HepG2 (cell line): ENCODE results near the gene ADGRG1. TPM values are rescaled to one million over a fixed set of nuclear protein-coding genes. Genes with fewer than 3 reads are reported as not detected.
A peak's percentile ranks its signal among the peaks of the same experiment; 100 is the strongest.

Experiments used
- DMTF1 ChIP-seq: sonication (generic); formaldehyde crosslinking; IDR thresholded peaks from 2 replicates; pipeline ENCODE4 v1.4.0; 2020; ENCODE audit warnings: mild to moderate bottlenecking, missing genetic modification reagents
- E2F1 ChIP-seq: sonication (generic); formaldehyde crosslinking; IDR thresholded peaks from 2 replicates; pipeline ENCODE4 v1.5.0; 2020; ENCODE audit warnings: missing genetic modification reagents
- GZF1 ChIP-seq: sonication (generic); formaldehyde crosslinking; IDR thresholded peaks from 2 replicates; pipeline ENCODE4 v1.5.1; 2020; ENCODE audit warnings: mild to moderate bottlenecking, missing genetic modification reagents
- KIAA2018 ChIP-seq: sonication (generic); formaldehyde crosslinking; IDR thresholded peaks from 2 replicates; pipeline ENCODE4 v1.5.0; 2020; ENCODE audit warnings: mild to moderate bottlenecking, missing genetic modification reagents, borderline replicate concordance
- MEIS2 ChIP-seq: sonication (generic); formaldehyde crosslinking; IDR thresholded peaks from 2 replicates; pipeline ENCODE4 v1.9.0; 2021; ENCODE audit warnings: mild to moderate bottlenecking, missing genetic modification reagents
- PRDM15 ChIP-seq: sonication (generic); formaldehyde crosslinking; IDR thresholded peaks from 2 replicates; pipeline ENCODE4 v1.4.0; 2020; ENCODE audit warnings: missing genetic modification reagents
- REL ChIP-seq: sonication (generic); formaldehyde crosslinking; conservative IDR thresholded peaks from 2 replicates; pipeline ENCODE4 v1.8.0; 2022; ENCODE audit warnings: mild to moderate bottlenecking, missing genetic modification reagents, moderate library complexity
- ZNF101 ChIP-seq: sonication (generic); formaldehyde crosslinking; IDR thresholded peaks from 2 replicates; pipeline ENCODE4 v1.4.0; 2020; ENCODE audit warnings: mild to moderate bottlenecking, low read depth, missing genetic modification reagents, borderline replicate concordance
- ZNF230 ChIP-seq: sonication (generic); formaldehyde crosslinking; IDR thresholded peaks from 2 replicates; pipeline ENCODE4 v1.4.0; 2020; ENCODE audit warnings: mild to moderate bottlenecking, missing genetic modification reagents
- ZNF446 ChIP-seq: sonication (generic); formaldehyde crosslinking; IDR thresholded peaks from 2 replicates; pipeline ENCODE4 v1.5.0; 2020; ENCODE audit warnings: mild to moderate bottlenecking, missing genetic modification reagents
- ZNF644 ChIP-seq: IDR thresholded peaks from 2 replicates; pipeline ENCODE4 v1.6.1; 2016; ENCODE audit warnings: low read depth
- ZNF746 ChIP-seq: sonication (generic); formaldehyde crosslinking; IDR thresholded peaks from 2 replicates; pipeline ENCODE4 v1.8.0; 2022; ENCODE audit warnings: mild to moderate bottlenecking, missing genetic modification reagents
- ZNF816 ChIP-seq: sonication (generic); formaldehyde crosslinking; IDR thresholded peaks from 2 replicates; pipeline ENCODE4 v1.8.0; 2022; ENCODE audit warnings: missing genetic modification reagents, mild to moderate bottlenecking, borderline replicate concordance
- polyA plus RNA-seq, 8 experiments: library from polyadenylated mRNA; depleted of rRNA in 3 of 8; stranded (reverse) in 7 of 8; unstranded in 1 of 8; fragments of >200 nt; fragmentation: Illumina TruSeq in 4 of 8; extraction: Trizol in 4 of 8; gene quantifications; 2 replicates each; pipeline versions ENCODE4 v1.2.1 to v1.2.3, GENCODE V29; 2011 to 2016; ENCODE audit warnings: low read depth in 4 of 8, missing spikeins in 1 of 8, mixed read lengths in 1 of 8; ENCODE audit not compliant: insufficient read depth in 1 of 8
- total RNA-seq, 5 experiments: library from RNA; depleted of rRNA; stranded (reverse); fragments of >200 nt; fragmentation: Illumina TruSeq; extraction: Trizol; gene quantifications; 2 replicates each; pipeline ENCODE4 v1.2.3, GENCODE V29; 2016; ENCODE audit warnings: low read depth in 1 of 5

Gene ADGRG1
- total and polyA plus RNA-seq, 2 of the 13 experiments (the other 11 are each of a cell fraction or from before 2014, with no cell fraction given), result 2.7 to 5.9 TPM

- TF ChIP-seq KIAA2018 (CRISPR knock-in tag) (no peak), ZNF816 (CRISPR knock-in tag) (no peak), ZNF446 (CRISPR knock-in tag) (no peak), ZNF644 (CRISPR knock-in tag) (peak; percentile 16; the same call in 1 of the 2 replicates), PRDM15 (CRISPR knock-in tag) (no peak), GZF1 (no peak), E2F1 (CRISPR knock-in tag) (no peak), ZNF230 (CRISPR knock-in tag) (no peak), MEIS2 (CRISPR knock-in tag) (no peak), ZNF746 (CRISPR knock-in tag) (no peak), DMTF1 (CRISPR knock-in tag) (no peak), ZNF101 (no peak), REL (CRISPR knock-in tag) (no peak)
Measured at GRCh38 chr16:57623251-57624043, 5.0 kb upstream of the ADGRG1 start (continued).
